GM19328 (cell line): Measurements from ENCODE around the gene ZNF597.
"Not testable (repeated sequence)": the region's sequence is repeated elsewhere in the genome, so short reads cannot be mapped to it uniquely, and the experiment has no call there.

Source experiments
- ATAC-seq: cut with Tn5 transposase; IDR thresholded peaks from one replicate; pipeline ENCODE4 v1.9.1; 2021; ENCODE audit warnings: mild to moderate bottlenecking, moderate library complexity; ENCODE audit not compliant: unreplicated experiment

Gene ZNF597

GRCh38 chr16:3476409-3476808 lies 33.1 kb upstream of the ZNF597 start:
- ATAC-seq, result no peak

- ATAC-seq, result no peak
Observed at GRCh38 chr16:3475604-3476375, 32.5 kb upstream of the ZNF597 start.

- not testable (repeated sequence) for ATAC-seq
Observed at GRCh38 chr16:3474870-3475269, 31.6 kb upstream of the ZNF597 start.

- ATAC-seq, result no peak
Observed at GRCh38 chr16:3474136-3474779, 31.0 kb upstream of the ZNF597 start.

GRCh38 chr16:3473596-3473943 lies 30.3 kb upstream of the ZNF597 start:
- not testable (repeated sequence) for ATAC-seq

GRCh38 chr16:3472878-3473595 lies 29.7 kb upstream of the ZNF597 start:
- ATAC-seq, result no peak

GRCh38 chr16:3471518-3472176 lies 28.3 kb upstream of the ZNF597 start:
- ATAC-seq, result no peak

GRCh38 chr16:3470723-3471122 lies 27.4 kb upstream of the ZNF597 start:
- no peak for ATAC-seq

- ATAC-seq, result no peak
Observed at GRCh38 chr16:3469736-3470135, 26.4 kb upstream of the ZNF597 start.

GRCh38 chr16:3468501-3468900 lies 25.2 kb upstream of the ZNF597 start:
- no peak for ATAC-seq

GRCh38 chr16:3467921-3468320 lies 24.6 kb upstream of the ZNF597 start:
- ATAC-seq, result no peak

GRCh38 chr16:3467182-3467581 lies 23.9 kb upstream of the ZNF597 start:
- ATAC-seq, result no peak

GRCh38 chr16:3465911-3466584 lies 22.7 kb upstream of the ZNF597 start:
- ATAC-seq, result no peak

GRCh38 chr16:3465301-3465700 lies 22.0 kb upstream of the ZNF597 start:
- no peak for ATAC-seq

- no peak for ATAC-seq
Observed at GRCh38 chr16:3461151-3461550, 17.8 kb upstream of the ZNF597 start.

- ATAC-seq, result no peak
Observed at GRCh38 chr16:3460585-3460984, 17.3 kb upstream of the ZNF597 start.

GRCh38 chr16:3460121-3460520 lies 16.8 kb upstream of the ZNF597 start:
- no peak for ATAC-seq

GRCh38 chr16:3459401-3460090 lies 16.2 kb upstream of the ZNF597 start:
- no peak for ATAC-seq

GRCh38 chr16:3458852-3459361 lies 15.6 kb upstream of the ZNF597 start:
- ATAC-seq, result no peak

GRCh38 chr16:3458278-3458851 lies 15.1 kb upstream of the ZNF597 start:
- ATAC-seq, result peak; percentile 2
